ENCODE results near the gene STPG1. TPM values are rescaled to one million over a fixed set of nuclear protein-coding genes. Genes with fewer than 3 reads are reported as not detected.

Gene STPG1
- total RNA-seq, 1 donor from 2014 or later: 2.4 TPM

GRCh38 chr1:24364975-24365678 lies 48.5 kb downstream of the STPG1 start:
- Mint-ChIP-seq H3K27ac (ENCODE audit: unreplicated experiment) (no peak overlapping the region), H3K36me3 (ENCODE audit: unreplicated experiment) (no peaks in the 10 kb centered on the region), H3K9me3 (ENCODE audit: unreplicated experiment) (no peaks in the 10 kb centered on the region), H3K4me1 (ENCODE audit: low read depth, unreplicated experiment) (peaks cover 17% of the 10 kb centered on the region), H3K27me3 (ENCODE audit: unreplicated experiment) (peaks cover 2% of the 10 kb centered on the region), H3K4me3 (ENCODE audit: unreplicated experiment) (peak overlapping the region; percentile 59)
- TF ChIP-seq CTCF (IDR thresholded peaks at IDR 0.05; ENCODE audit: partially characterized antibody, unreplicated experiment): no peak
- no peak for DNase-seq

- no peak overlapping the region for H3K4me3 Mint-ChIP-seq (ENCODE audit: unreplicated experiment)
- H3K27ac Mint-ChIP-seq (ENCODE audit: unreplicated experiment): no peak overlapping the region
- peaks cover 17% of the 10 kb centered on the region for H3K4me1 Mint-ChIP-seq (ENCODE audit: low read depth, unreplicated experiment)
- TF ChIP-seq CTCF (IDR thresholded peaks at IDR 0.05; ENCODE audit: partially characterized antibody, unreplicated experiment): no peak
- peaks cover 2% of the 10 kb centered on the region for H3K27me3 Mint-ChIP-seq (ENCODE audit: unreplicated experiment)
- H3K36me3 Mint-ChIP-seq (ENCODE audit: unreplicated experiment): no peaks in the 10 kb centered on the region
- H3K9me3 Mint-ChIP-seq (ENCODE audit: unreplicated experiment): peaks cover 1% of the 10 kb centered on the region
- DNase-seq: no peak
Measured at GRCh38 chr1:24364605-24364974, 49.0 kb downstream of the STPG1 start.

GRCh38 chr1:24363994-24364393 lies 49.6 kb downstream of the STPG1 start:
- Mint-ChIP-seq H3K27me3 (ENCODE audit: unreplicated experiment) (peaks cover 2% of the 10 kb centered on the region), H3K9me3 (ENCODE audit: unreplicated experiment) (peaks cover 3% of the 10 kb centered on the region), H3K27ac (ENCODE audit: unreplicated experiment) (no peak overlapping the region), H3K36me3 (ENCODE audit: unreplicated experiment) (no peaks in the 10 kb centered on the region), H3K4me1 (ENCODE audit: low read depth, unreplicated experiment) (peaks cover 17% of the 10 kb centered on the region), H3K4me3 (ENCODE audit: unreplicated experiment) (no peak overlapping the region)
- TF ChIP-seq CTCF (IDR thresholded peaks at IDR 0.05; ENCODE audit: partially characterized antibody, unreplicated experiment): no peak
- no peak for DNase-seq

GRCh38 chr1:24362982-24363614 lies 50.5 kb downstream of the STPG1 start:
- Mint-ChIP-seq H3K4me3 (ENCODE audit: unreplicated experiment) (no peak overlapping the region), H3K27ac (ENCODE audit: unreplicated experiment) (no peak overlapping the region), H3K9me3 (ENCODE audit: unreplicated experiment) (peaks cover 5% of the 10 kb centered on the region), H3K4me1 (ENCODE audit: low read depth, unreplicated experiment) (peaks cover 17% of the 10 kb centered on the region), H3K27me3 (ENCODE audit: unreplicated experiment) (peaks cover 2% of the 10 kb centered on the region), H3K36me3 (ENCODE audit: unreplicated experiment) (no peaks in the 10 kb centered on the region)
- DNase-seq: no peak
- TF ChIP-seq CTCF (IDR thresholded peaks at IDR 0.05; ENCODE audit: partially characterized antibody, unreplicated experiment): no peak

- H3K36me3 Mint-ChIP-seq (ENCODE audit: unreplicated experiment): no peaks in the 10 kb centered on the region
- H3K9me3 Mint-ChIP-seq (ENCODE audit: unreplicated experiment): peaks cover 7% of the 10 kb centered on the region
- no peak overlapping the region for H3K27ac Mint-ChIP-seq (ENCODE audit: unreplicated experiment)
- peaks cover 17% of the 10 kb centered on the region for H3K4me1 Mint-ChIP-seq (ENCODE audit: low read depth, unreplicated experiment)
- TF ChIP-seq CTCF (IDR thresholded peaks at IDR 0.05; ENCODE audit: partially characterized antibody, unreplicated experiment): no peak
- H3K27me3 Mint-ChIP-seq (ENCODE audit: unreplicated experiment): peaks cover 2% of the 10 kb centered on the region
- no peak overlapping the region for H3K4me3 Mint-ChIP-seq (ENCODE audit: unreplicated experiment)
- DNase-seq: no peak
Measured at GRCh38 chr1:24362396-24362795, 51.2 kb downstream of the STPG1 start.

Measured in glutamatergic neuron (in vitro differentiated cells).